Peyer's patch (tissue), 4 donors: ENCODE data around the gene ZDHHC17. TPM values are rescaled to one million over a fixed set of nuclear protein-coding genes. Genes with fewer than 3 reads are reported as not detected.

Experiments
- DNase-seq, 3 donors: peaks; one replicate each; pipeline ENCODE4 v3.0.0-alpha.2; 2017 to 2019
- H3K27ac ChIP-seq, 4 donors: fragments of 200-600 bp; sonication (generic); one replicate each; pipeline ENCODE4 v1.5.1; 2016 to 2019
- H3K27me3 ChIP-seq, 2 donors: fragments of 200-600 bp; sonication (generic); one replicate each; pipeline ENCODE4 v1.5.1; 2019
- H3K36me3 ChIP-seq, 3 donors: fragments of 200-600 bp; sonication (generic); one replicate each; pipeline ENCODE4 v1.5.1; 2016 to 2019
- H3K4me1 ChIP-seq, 4 donors: fragments of 200-600 bp; sonication (generic); one replicate each; pipeline ENCODE4 v1.5.1; 2016 to 2019
- H3K4me3 ChIP-seq, 4 donors: fragments of 200-600 bp; sonication (generic); 1 replicate in 3 of 4; 2 replicates in 1 of 4; pipeline ENCODE4 v1.5.1; 2016 to 2019; ENCODE audit warnings: mild to moderate bottlenecking in 1 of 4
- H3K9me3 ChIP-seq, 4 donors: fragments of 200-600 bp; sonication (generic); one replicate each; pipeline ENCODE4 v1.5.1; 2016 to 2019; ENCODE audit warnings: mild to moderate bottlenecking in 1 of 4
- CTCF ChIP-seq, 6 experiments: fragments of 450-650 bp in 4 of 6; fragments of 200-600 bp in 2 of 6; sonication (generic) in 1 of 6; IDR thresholded peaks; one replicate each; pipeline ENCODE4 v1.5.1; 2017 to 2019; ENCODE audit warnings: antibody characterized with exemption in 6 of 6, mild to moderate bottlenecking in 3 of 6, moderate library complexity in 1 of 6
- POLR2A ChIP-seq, 2 donors: fragments of 450-650 bp; IDR thresholded peaks; one replicate each; pipeline ENCODE4 v1.5.1; 2017; ENCODE audit warnings: antibody characterized with exemption in 2 of 2, mild to moderate bottlenecking in 2 of 2, moderate library complexity in 2 of 2
- total RNA-seq, 4 donors: library from RNA; depleted of rRNA; stranded (reverse); fragments of >200 nt; gene quantifications; one replicate each; pipeline ENCODE4 v1.1.0, GENCODE V29; 2016

ZDHHC17 gene
- total RNA-seq, 4 donors from 2014 or later, result 14.7 to 88.3 (median 32.5) TPM

GRCh38 chr12:76757694-76758093, 6.2 kb upstream of the ZDHHC17 start:
- Histone ChIP-seq H3K27ac (no peak overlapping the region), H3K9me3 (no peaks in the 10 kb centered on the region), H3K4me3 (no peak overlapping the region), H3K27me3 (no peaks in the 10 kb centered on the region), H3K4me1 (no peaks in the 10 kb centered on the region), H3K36me3 (no peaks in the 10 kb centered on the region)
- no peak for DNase-seq
- TF ChIP-seq POLR2A (IDR thresholded peaks at IDR 0.05) (no peak), CTCF (IDR thresholded peaks at IDR 0.05) (no peak)

GRCh38 chr12:76762601-76762980, 1.3 kb upstream of the ZDHHC17 start:
- H3K4me1 ChIP-seq, result peaks cover 0 to 16% (median 8%) of the 10 kb centered on the region in 4 donors
- no peak overlapping the region for H3K4me3 ChIP-seq
- H3K36me3 ChIP-seq, result no peaks in the 10 kb centered on the region
- no peak overlapping the region for H3K27ac ChIP-seq
- no peaks in the 10 kb centered on the region for H3K9me3 ChIP-seq
- H3K27me3 ChIP-seq, result no peaks in the 10 kb centered on the region
- no peak for DNase-seq
- TF ChIP-seq CTCF (IDR thresholded peaks at IDR 0.05) (no peak), POLR2A (IDR thresholded peaks at IDR 0.05) (no peak)

- Histone ChIP-seq H3K4me3 (peak overlapping the region; percentile 66 to 97 (median 82)), H3K4me1 (peaks cover 0 to 26% (median 8%) of the 10 kb centered on the region in 4 donors), H3K9me3 (no peaks in the 10 kb centered on the region), H3K36me3 (no peaks in the 10 kb centered on the region), H3K27ac (peak overlapping the region; percentile 90 to 98 (median 92)), H3K27me3 (no peaks in the 10 kb centered on the region)
- no peak for DNase-seq
- TF ChIP-seq POLR2A (IDR thresholded peaks at IDR 0.05) (no peak), CTCF (IDR thresholded peaks at IDR 0.05) (no peak)
Measured at GRCh38 chr12:76764856-76765255, 941 bp downstream of the ZDHHC17 start.

GRCh38 chr12:76765598-76765997, 1.7 kb downstream of the ZDHHC17 start:
- no peaks in the 10 kb centered on the region for H3K9me3 ChIP-seq
- TF ChIP-seq CTCF (IDR thresholded peaks at IDR 0.05) (no peak), POLR2A (IDR thresholded peaks at IDR 0.05) (no peak)
- no peaks in the 10 kb centered on the region for H3K36me3 ChIP-seq
- H3K4me1 ChIP-seq, result peaks cover 0 to 26% (median 8%) of the 10 kb centered on the region in 4 donors
- H3K4me3 ChIP-seq, result peak overlapping the region in 1 of 4 donors; percentile 76
- no peak for DNase-seq
- H3K27me3 ChIP-seq, result no peaks in the 10 kb centered on the region
- H3K27ac ChIP-seq, result peak overlapping the region in 1 of 4 donors; percentile 98

- no peaks in the 10 kb centered on the region for H3K36me3 ChIP-seq
- peaks cover 0 to 26% (median 8%) of the 10 kb centered on the region in 4 donors for H3K4me1 ChIP-seq
- no peak overlapping the region for H3K27ac ChIP-seq
- no peak overlapping the region for H3K4me3 ChIP-seq
- no peak for DNase-seq
- TF ChIP-seq CTCF (IDR thresholded peaks at IDR 0.05) (no peak), POLR2A (IDR thresholded peaks at IDR 0.05) (no peak)
- H3K9me3 ChIP-seq, result no peaks in the 10 kb centered on the region
- H3K27me3 ChIP-seq, result no peaks in the 10 kb centered on the region
Measured at GRCh38 chr12:76766161-76766560, 2.2 kb downstream of the ZDHHC17 start.

GRCh38 chr12:76768576-76768975, 4.7 kb downstream of the ZDHHC17 start:
- TF ChIP-seq CTCF (IDR thresholded peaks at IDR 0.05) (no peak), POLR2A (IDR thresholded peaks at IDR 0.05) (no peak)
- no peak for DNase-seq
- Histone ChIP-seq H3K27ac (no peak overlapping the region), H3K36me3 (no peaks in the 10 kb centered on the region), H3K4me1 (peaks cover 0 to 26% (median 8%) of the 10 kb centered on the region in 4 donors), H3K9me3 (no peaks in the 10 kb centered on the region), H3K4me3 (no peak overlapping the region), H3K27me3 (no peaks in the 10 kb centered on the region)
